Suprapubic skin (tissue), 3 donors: Measurements from ENCODE around the gene ORAI2.

Source experiments
- POLR2AphosphoS5 ChIP-seq, 3 donors: sonication (generic); formaldehyde crosslinking; IDR thresholded peaks; one replicate each; pipeline ENCODE4 v1.6.1; 2017; ENCODE audit warnings: antibody characterized with exemption in 3 of 3
- TF ChIP-seq, protein P1 (sequence below), 2 donors: fragments of 200-600 bp in 1 of 2; fragments of 450-650 bp in 1 of 2; sonication (generic) in 1 of 2; IDR thresholded peaks; one replicate each; pipeline ENCODE4 v1.5.1; 2016 to 2019; ENCODE audit warnings: antibody characterized with exemption in 2 of 2, mild to moderate bottlenecking in 1 of 2, moderate library complexity in 1 of 2

DNA sequence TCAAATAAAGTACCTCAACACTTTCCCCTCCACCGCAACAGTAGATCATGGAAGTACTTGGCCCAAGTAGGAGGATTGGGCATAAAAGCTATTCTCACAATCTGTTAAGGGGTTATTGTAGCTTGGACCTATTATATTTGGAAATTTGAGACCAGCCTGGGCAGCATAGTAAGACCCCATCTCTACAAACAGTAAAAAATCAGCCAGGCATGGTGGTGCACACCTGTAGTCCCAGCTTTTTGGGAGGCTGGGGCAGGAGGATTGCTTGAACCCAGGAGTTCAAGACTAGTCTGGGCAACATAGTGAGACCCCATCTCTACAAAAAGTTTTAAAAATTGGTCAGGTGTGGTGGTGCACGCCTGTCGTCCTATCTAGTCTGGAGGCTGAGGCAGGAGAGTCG lies 24.0 kb upstream of the ORAI2 start:
- no peak for TF ChIP-seq POLR2AphosphoS5 (IDR thresholded peaks at IDR 0.05)
- TF ChIP-seq, protein P1, sequence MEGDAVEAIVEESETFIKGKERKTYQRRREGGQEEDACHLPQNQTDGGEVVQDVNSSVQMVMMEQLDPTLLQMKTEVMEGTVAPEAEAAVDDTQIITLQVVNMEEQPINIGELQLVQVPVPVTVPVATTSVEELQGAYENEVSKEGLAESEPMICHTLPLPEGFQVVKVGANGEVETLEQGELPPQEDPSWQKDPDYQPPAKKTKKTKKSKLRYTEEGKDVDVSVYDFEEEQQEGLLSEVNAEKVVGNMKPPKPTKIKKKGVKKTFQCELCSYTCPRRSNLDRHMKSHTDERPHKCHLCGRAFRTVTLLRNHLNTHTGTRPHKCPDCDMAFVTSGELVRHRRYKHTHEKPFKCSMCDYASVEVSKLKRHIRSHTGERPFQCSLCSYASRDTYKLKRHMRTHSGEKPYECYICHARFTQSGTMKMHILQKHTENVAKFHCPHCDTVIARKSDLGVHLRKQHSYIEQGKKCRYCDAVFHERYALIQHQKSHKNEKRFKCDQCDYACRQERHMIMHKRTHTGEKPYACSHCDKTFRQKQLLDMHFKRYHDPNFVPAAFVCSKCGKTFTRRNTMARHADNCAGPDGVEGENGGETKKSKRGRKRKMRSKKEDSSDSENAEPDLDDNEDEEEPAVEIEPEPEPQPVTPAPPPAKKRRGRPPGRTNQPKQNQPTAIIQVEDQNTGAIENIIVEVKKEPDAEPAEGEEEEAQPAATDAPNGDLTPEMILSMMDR (IDR thresholded peaks at IDR 0.05): no peak
